Memory B cell (primary cell): Measurements from ENCODE around the gene EDN2.
A peak's percentile ranks its signal among the peaks of the same experiment; 100 is the strongest.

Source experiments
- ATAC-seq: fragments of 150-1000 bp; cut with Tn5 transposase; 2 replicates; pipeline ENCODE4 v1.10.0; 2021; ENCODE audit warnings: low read depth, mild to moderate bottlenecking, moderate library complexity
- DNase-seq, 2 donors: peaks; one replicate each; pipeline ENCODE4 v3.0.0; 2022; ENCODE audit warnings: low spot score in 2 of 2
- H3K27ac Mint-ChIP-seq: one replicate; pipeline ENCODE4 v1.8.0; 2022; ENCODE audit warnings: mild to moderate bottlenecking, moderate library complexity, mixed read lengths
- H3K27me3 Mint-ChIP-seq: one replicate; pipeline ENCODE4 v1.8.0; 2022; ENCODE audit warnings: mixed read lengths
- H3K36me3 Mint-ChIP-seq: one replicate; pipeline ENCODE4 v1.8.0; 2022; ENCODE audit warnings: mild to moderate bottlenecking, mixed read lengths
- H3K4me1 Mint-ChIP-seq: one replicate; pipeline ENCODE4 v1.8.0; 2022; ENCODE audit warnings: mixed read lengths
- H3K4me3 Mint-ChIP-seq: one replicate; pipeline ENCODE4 v1.8.0; 2022; ENCODE audit warnings: mild to moderate bottlenecking, moderate library complexity, mixed read lengths
- H3K9me3 Mint-ChIP-seq: one replicate; pipeline ENCODE4 v1.8.0; 2022; ENCODE audit warnings: mixed read lengths

Gene EDN2

GRCh38 chr1:41444785-41445184 lies 39.7 kb downstream of the EDN2 start:
- DNase-seq (no peak), ATAC-seq (no peak)
- H3K4me1 Mint-ChIP-seq, result no peaks in the 10 kb centered on the region
- H3K4me3 Mint-ChIP-seq, result no peak overlapping the region
- no peak overlapping the region for H3K27ac Mint-ChIP-seq
- H3K27me3 Mint-ChIP-seq, result peaks cover 15% of the 10 kb centered on the region
- peaks cover 2% of the 10 kb centered on the region for H3K9me3 Mint-ChIP-seq
- H3K36me3 Mint-ChIP-seq, result peaks cover 2% of the 10 kb centered on the region

- Mint-ChIP-seq H3K36me3 (peaks cover 2% of the 10 kb centered on the region), H3K4me3 (no peak overlapping the region), H3K4me1 (no peaks in the 10 kb centered on the region), H3K27me3 (peaks cover 16% of the 10 kb centered on the region), H3K27ac (no peak overlapping the region), H3K9me3 (peaks cover 2% of the 10 kb centered on the region)
- no peak for ATAC-seq
- no peak for DNase-seq
Measured at GRCh38 chr1:41444246-41444645, 40.2 kb downstream of the EDN2 start.

- H3K9me3 Mint-ChIP-seq, result peaks cover 2% of the 10 kb centered on the region
- no peak overlapping the region for H3K4me3 Mint-ChIP-seq
- DNase-seq (no peak), ATAC-seq (no peak)
- no peak overlapping the region for H3K27ac Mint-ChIP-seq
- peaks cover 2% of the 10 kb centered on the region for H3K36me3 Mint-ChIP-seq
- H3K4me1 Mint-ChIP-seq, result no peaks in the 10 kb centered on the region
- H3K27me3 Mint-ChIP-seq, result peaks cover 7% of the 10 kb centered on the region
Measured at GRCh38 chr1:41442697-41443251, 41.7 kb downstream of the EDN2 start.

GRCh38 chr1:41440321-41441085 lies 44.0 kb downstream of the EDN2 start:
- Mint-ChIP-seq H3K9me3 (peaks cover 2% of the 10 kb centered on the region), H3K36me3 (peaks cover 2% of the 10 kb centered on the region), H3K4me1 (no peaks in the 10 kb centered on the region), H3K27me3 (peaks cover 8% of the 10 kb centered on the region), H3K27ac (no peak overlapping the region), H3K4me3 (no peak overlapping the region)
- DNase-seq (no peak), ATAC-seq (no peak)

- no peak for ATAC-seq
- H3K27ac Mint-ChIP-seq, result no peak overlapping the region
- H3K4me1 Mint-ChIP-seq, result no peaks in the 10 kb centered on the region
- H3K9me3 Mint-ChIP-seq, result no peaks in the 10 kb centered on the region
- DNase-seq, result no peak
- peaks cover 14% of the 10 kb centered on the region for H3K27me3 Mint-ChIP-seq
- no peaks in the 10 kb centered on the region for H3K36me3 Mint-ChIP-seq
- H3K4me3 Mint-ChIP-seq, result no peak overlapping the region
Measured at GRCh38 chr1:41439234-41439633, 45.2 kb downstream of the EDN2 start.

- Mint-ChIP-seq H3K27me3 (peaks cover 18% of the 10 kb centered on the region), H3K36me3 (no peaks in the 10 kb centered on the region), H3K4me3 (no peak overlapping the region), H3K27ac (no peak overlapping the region), H3K4me1 (no peaks in the 10 kb centered on the region), H3K9me3 (no peaks in the 10 kb centered on the region)
- no peak for DNase-seq
- ATAC-seq, result no peak
Measured at GRCh38 chr1:41438711-41439110, 45.8 kb downstream of the EDN2 start.

- DNase-seq (no peak), ATAC-seq (no peak)
- Mint-ChIP-seq H3K27me3 (peaks cover 27% of the 10 kb centered on the region), H3K27ac (no peak overlapping the region), H3K4me3 (no peak overlapping the region), H3K4me1 (no peaks in the 10 kb centered on the region), H3K36me3 (no peaks in the 10 kb centered on the region), H3K9me3 (no peaks in the 10 kb centered on the region)
Measured at GRCh38 chr1:41437011-41437355, 47.5 kb downstream of the EDN2 start.

GRCh38 chr1:41436281-41437010 lies 48.0 kb downstream of the EDN2 start:
- no peak overlapping the region for H3K4me3 Mint-ChIP-seq
- peaks cover 28% of the 10 kb centered on the region for H3K27me3 Mint-ChIP-seq
- no peaks in the 10 kb centered on the region for H3K4me1 Mint-ChIP-seq
- ATAC-seq (no peak), DNase-seq (no peak)
- no peak overlapping the region for H3K27ac Mint-ChIP-seq
- H3K36me3 Mint-ChIP-seq, result no peaks in the 10 kb centered on the region
- H3K9me3 Mint-ChIP-seq, result no peaks in the 10 kb centered on the region

GRCh38 chr1:41435570-41436178 lies 48.8 kb downstream of the EDN2 start:
- peaks cover 28% of the 10 kb centered on the region for H3K27me3 Mint-ChIP-seq
- H3K27ac Mint-ChIP-seq, result no peak overlapping the region
- no peak for DNase-seq

GRCh38 chr1:41434748-41435449 lies 49.6 kb downstream of the EDN2 start:
- Mint-ChIP-seq H3K9me3 (no peaks in the 10 kb centered on the region), H3K36me3 (no peaks in the 10 kb centered on the region), H3K4me3 (no peak overlapping the region), H3K27me3 (peaks cover 25% of the 10 kb centered on the region), H3K27ac (no peak overlapping the region), H3K4me1 (no peaks in the 10 kb centered on the region)
- no peak for ATAC-seq
- DNase-seq, result no peak

More at GRCh38 chr1:41435570-41436178, 48.8 kb downstream of the EDN2 start:
- Mint-ChIP-seq H3K4me3 (no peak overlapping the region), H3K4me1 (no peaks in the 10 kb centered on the region), H3K36me3 (no peaks in the 10 kb centered on the region), H3K9me3 (no peaks in the 10 kb centered on the region)
- ATAC-seq, result no peak

GRCh38 chr1:41434306-41434705 lies 50.2 kb downstream of the EDN2 start:
- Mint-ChIP-seq H3K4me3 (no peak overlapping the region), H3K27ac (no peak overlapping the region), H3K36me3 (no peaks in the 10 kb centered on the region), H3K27me3 (peaks cover 23% of the 10 kb centered on the region), H3K4me1 (no peaks in the 10 kb centered on the region), H3K9me3 (no peaks in the 10 kb centered on the region)
- no peak for DNase-seq
- ATAC-seq, result no peak

GRCh38 chr1:41433501-41433900 lies 51.0 kb downstream of the EDN2 start:
- ATAC-seq (no peak), DNase-seq (no peak)
- no peaks in the 10 kb centered on the region for H3K4me1 Mint-ChIP-seq
- peaks cover 24% of the 10 kb centered on the region for H3K27me3 Mint-ChIP-seq
- no peak overlapping the region for H3K27ac Mint-ChIP-seq
- H3K36me3 Mint-ChIP-seq, result no peaks in the 10 kb centered on the region
- no peak overlapping the region for H3K4me3 Mint-ChIP-seq
- no peaks in the 10 kb centered on the region for H3K9me3 Mint-ChIP-seq

GRCh38 chr1:41432481-41433280 lies 51.8 kb downstream of the EDN2 start:
- peak; percentile 49 for ATAC-seq
- no peaks in the 10 kb centered on the region for H3K36me3 Mint-ChIP-seq
- H3K4me1 Mint-ChIP-seq, result no peaks in the 10 kb centered on the region
- H3K9me3 Mint-ChIP-seq, result no peaks in the 10 kb centered on the region
- peak; percentile 29 to 35 for DNase-seq
- no peak overlapping the region for H3K4me3 Mint-ChIP-seq
- H3K27ac Mint-ChIP-seq, result no peak overlapping the region
- peaks cover 30% of the 10 kb centered on the region for H3K27me3 Mint-ChIP-seq
